SKM-1 (cell line): ENCODE measurements around the gene KRT5.
"Not testable (repeated sequence)": the region's sequence is repeated elsewhere in the genome, so short reads cannot be mapped to it uniquely, and the experiment has no call there.

Experiments used
- DNase-seq: peaks from one replicate; lab custom pipeline; 2025; ENCODE audit not compliant: unreplicated experiment; lab: John Stamatoyannopoulos, UW

Gene KRT5

GRCh38 chr12:52497975-52498374 is 22.2 kb downstream of the KRT5 start:
- no peak for DNase-seq

GRCh38 chr12:52496590-52497071 is 23.6 kb downstream of the KRT5 start:
- DNase-seq: no peak

- DNase-seq: no peak
Measured at GRCh38 chr12:52496054-52496453, 24.1 kb downstream of the KRT5 start.

DNA sequence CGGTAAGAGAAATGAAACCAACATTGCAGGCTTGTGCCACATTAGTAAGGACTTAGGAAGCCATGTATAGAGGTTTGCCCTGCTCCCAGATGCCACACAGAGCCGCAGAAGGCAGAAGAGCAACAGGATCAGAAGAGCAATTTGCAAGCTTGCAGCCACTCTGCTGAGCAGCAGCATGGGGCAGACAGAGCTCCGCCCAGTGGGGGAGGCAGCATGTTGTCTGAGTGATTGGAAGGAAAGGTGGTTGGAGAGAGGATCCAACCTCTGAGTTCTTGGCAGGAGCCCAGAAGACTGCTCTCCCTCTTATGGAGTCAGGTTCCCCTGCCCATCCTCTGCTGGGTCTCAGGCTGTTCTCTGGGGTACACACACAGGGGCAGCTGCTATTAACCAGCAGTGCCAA is 24.8 kb downstream of the KRT5 start:
- DNase-seq: no peak

GRCh38 chr12:52494518-52494917 is 25.7 kb downstream of the KRT5 start:
- DNase-seq: no peak

GRCh38 chr12:52494100-52494499 is 26.1 kb downstream of the KRT5 start:
- no peak for DNase-seq

DNA sequence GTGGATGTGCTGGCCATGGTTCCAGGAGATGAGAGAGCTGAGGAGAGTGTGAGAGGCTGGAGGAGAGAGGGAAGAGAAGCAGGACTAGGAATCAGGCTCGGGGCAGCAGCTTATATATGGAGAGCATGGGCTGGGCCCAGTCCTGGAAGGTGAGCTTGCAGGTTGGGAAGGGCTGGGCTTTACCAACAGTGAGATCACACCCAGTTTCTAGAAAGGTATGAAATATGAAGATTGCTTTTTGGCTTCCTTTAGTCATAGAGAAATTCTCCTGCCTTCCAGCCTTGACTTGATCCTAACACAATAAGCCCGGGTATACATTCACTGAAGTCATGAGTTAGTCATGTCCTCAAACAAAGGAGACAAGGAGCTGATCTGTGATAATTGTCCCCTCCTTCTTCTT is 27.0 kb downstream of the KRT5 start, which contains the start of gene KRT6A:
KRT6A (minus strand) TSS at position 86 of the 400 bp plus-strand sequence; CDS start at position 17, 69 bp downstream.
- DNase-seq: no peak

GRCh38 chr12:52492405-52492804 is 27.8 kb downstream of the KRT5 start:
- DNase-seq: not testable (repeated sequence)

GRCh38 chr12:52491495-52491894 is 28.7 kb downstream of the KRT5 start:
- DNase-seq: not testable (repeated sequence)

DNA sequence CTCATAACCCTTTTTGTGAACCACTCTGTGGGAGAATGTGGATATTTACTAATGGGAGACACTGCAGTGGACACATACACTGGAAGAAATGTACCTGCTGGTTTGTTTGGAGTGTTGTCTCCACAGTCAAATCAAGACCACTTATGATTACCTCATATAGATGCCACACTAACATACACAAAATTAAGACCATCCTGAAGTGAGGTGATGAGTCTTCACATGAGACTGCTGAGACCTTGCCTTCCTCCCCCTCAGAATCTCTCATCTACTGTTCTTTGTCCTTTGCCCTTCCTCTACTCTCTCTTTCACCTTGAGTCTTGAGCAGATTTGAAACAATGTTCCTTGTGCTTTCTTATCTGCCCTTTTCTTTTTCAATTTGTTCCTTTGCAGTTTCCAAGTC is 31.5 kb downstream of the KRT5 start:
- no peak for DNase-seq

DNA sequence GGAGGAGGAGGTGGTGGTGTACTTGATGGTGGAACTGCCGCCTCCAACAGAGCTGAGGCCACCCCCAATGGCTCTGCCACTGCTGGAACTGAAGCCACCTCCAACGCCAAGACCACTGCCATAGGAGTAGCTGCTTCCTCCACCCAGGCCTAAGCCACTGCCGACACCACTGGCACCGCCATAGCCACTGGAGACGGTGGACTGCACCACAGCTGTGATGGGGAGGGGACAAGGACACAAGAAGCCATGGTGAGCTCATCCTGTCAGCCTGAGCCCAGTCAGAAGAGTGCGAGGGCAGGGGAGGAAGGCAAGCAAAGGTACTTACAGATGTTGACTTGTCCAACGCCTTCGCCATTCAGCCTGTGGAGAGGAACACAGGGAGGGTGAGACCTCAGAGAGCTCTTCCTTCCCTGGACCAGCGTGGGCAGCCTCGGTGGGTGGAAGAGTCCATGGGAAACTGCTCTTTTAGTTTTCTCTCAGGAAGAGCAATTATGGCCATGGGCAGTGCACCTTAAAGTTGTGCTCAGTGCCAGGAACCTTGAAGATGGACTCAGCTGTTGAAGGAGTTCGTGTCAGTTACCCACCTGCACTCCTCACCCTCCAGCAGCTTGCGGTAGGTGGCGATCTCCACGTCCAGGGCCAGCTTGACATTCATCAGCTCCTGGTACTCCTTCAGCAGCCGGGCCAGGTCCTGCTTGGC is 32.3 kb downstream of the KRT5 start:
- DNase-seq: not testable (repeated sequence)

- no peak for DNase-seq
Measured at GRCh38 chr12:52487211-52487610, 33.0 kb downstream of the KRT5 start.

GRCh38 chr12:52486166-52487105 is 33.8 kb downstream of the KRT5 start:
- no peak for DNase-seq

GRCh38 chr12:52480073-52480472 is 40.1 kb downstream of the KRT5 start:
- no peak for DNase-seq

DNA sequence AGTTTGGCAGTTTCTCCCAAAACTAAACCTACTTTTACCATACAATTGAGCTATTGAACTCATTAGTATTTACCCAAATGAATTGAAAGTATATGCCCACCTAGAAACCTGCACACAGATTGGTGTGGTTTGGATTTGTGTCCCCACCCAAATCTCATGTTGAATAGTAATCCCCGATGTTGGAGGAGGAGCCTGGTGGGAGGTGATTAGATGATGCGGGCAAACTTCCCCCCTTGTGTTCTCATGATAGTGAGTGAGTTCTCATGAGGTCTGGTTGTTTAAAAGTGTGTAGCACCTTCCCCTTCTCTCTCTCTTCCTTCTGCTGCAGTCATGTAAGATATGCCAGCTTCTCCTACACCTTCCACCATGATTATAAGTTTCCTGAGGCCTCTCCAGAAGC is 42.5 kb downstream of the KRT5 start:
- DNase-seq: no peak

DNA sequence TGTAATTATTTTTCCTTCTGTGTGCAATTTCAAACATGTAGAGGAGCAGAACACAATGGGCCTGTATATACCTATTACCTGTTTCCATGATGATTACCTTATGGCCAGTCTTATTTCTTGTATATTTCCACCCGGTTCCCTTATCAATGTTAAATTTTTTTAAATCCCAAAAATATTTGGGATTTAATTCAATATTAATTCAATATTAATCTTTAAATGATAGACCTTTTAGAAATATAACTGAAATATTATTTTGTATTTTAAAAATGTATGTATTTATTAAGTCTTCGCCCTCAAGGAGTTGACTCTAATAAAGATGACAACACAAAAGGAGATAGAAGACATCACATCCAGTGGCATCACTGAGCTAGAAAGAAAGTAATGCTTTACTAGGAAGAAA is 46.0 kb downstream of the KRT5 start:
- DNase-seq: no peak

DNA sequence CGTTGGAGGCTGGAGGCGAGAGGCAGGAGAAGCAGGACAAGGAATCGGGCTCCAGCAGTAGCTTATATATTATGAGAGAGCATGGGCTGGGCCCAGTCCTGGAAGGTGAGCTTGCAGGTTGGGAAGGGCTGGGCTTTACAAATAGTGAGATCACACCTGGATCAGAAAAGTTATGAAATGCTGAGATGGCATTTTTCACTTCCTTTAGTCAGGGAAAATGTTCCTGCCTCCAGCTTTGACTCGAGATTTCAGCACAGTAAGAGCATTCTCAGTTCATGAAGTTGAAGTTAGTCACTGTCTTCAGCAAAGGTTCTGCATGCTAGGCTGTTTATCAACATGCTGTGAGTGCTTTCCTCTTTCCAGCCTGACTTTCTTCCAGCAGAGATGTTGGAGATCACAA is 46.4 kb downstream of the KRT5 start, which contains the start of gene KRT6C:
KRT6C (minus strand) TSS at position 38 of the 400 bp plus-strand sequence. CDS start 68 bp downstream, outside the sequence.
- DNase-seq: no peak

GRCh38 chr12:52469853-52470252 is 50.3 kb downstream of the KRT5 start:
- no peak for DNase-seq

GRCh38 chr12:52464897-52465296 is 55.3 kb downstream of the KRT5 start:
- no peak for DNase-seq
